ENCODE data around the gene KRTAP5-4.
"Not testable (repeated sequence)": the region's sequence is repeated elsewhere in the genome, so short reads cannot be mapped to it uniquely, and the experiment has no call there.

Gene KRTAP5-4

GRCh38 chr11:1586699-1587098, 35.2 kb downstream of the KRTAP5-4 start:
- no peak for DNase-seq (ENCODE audit: low spot score)

GRCh38 chr11:1584661-1585370, 37.1 kb downstream of the KRTAP5-4 start, which contains the start of gene KRTAP5-1:
KRTAP5-1 (minus strand) TSS chr11:1585283; CDS start chr11:1585249, 34 bp downstream.
- not testable (repeated sequence) for DNase-seq (ENCODE audit: low spot score)

More at GRCh38 chr11:1586699-1587098, 35.2 kb downstream of the KRTAP5-4 start:
- TF ChIP-seq CTCF (IDR thresholded peaks at IDR 0.05; ENCODE audit: extremely low read depth, missing control alignments) = no peak

- not testable (repeated sequence) for DNase-seq (ENCODE audit: low spot score)
Measured at GRCh38 chr11:1582909-1583308, 39.0 kb downstream of the KRTAP5-4 start.

GRCh38 chr11:1581976-1582375, 40.0 kb downstream of the KRTAP5-4 start:
- no peak for DNase-seq (ENCODE audit: low spot score)

GRCh38 chr11:1576825-1577224, 45.1 kb downstream of the KRTAP5-4 start:
- no peak for TF ChIP-seq CTCF (IDR thresholded peaks at IDR 0.05; ENCODE audit: extremely low read depth, missing control alignments)
- no peak for DNase-seq (ENCODE audit: low spot score)

More at GRCh38 chr11:1581976-1582375, 40.0 kb downstream of the KRTAP5-4 start:
- no peak for TF ChIP-seq CTCF (IDR thresholded peaks at IDR 0.05; ENCODE audit: extremely low read depth, missing control alignments)

- not testable (repeated sequence) for DNase-seq (ENCODE audit: low spot score)
Measured at GRCh38 chr11:1575756-1576155, 46.2 kb downstream of the KRTAP5-4 start.

- DNase-seq (ENCODE audit: low spot score) = no peak
- TF ChIP-seq CTCF (IDR thresholded peaks at IDR 0.05; ENCODE audit: extremely low read depth, missing control alignments) = no peak
Measured at GRCh38 chr11:1574933-1575242, 47.0 kb downstream of the KRTAP5-4 start.

GRCh38 chr11:1574238-1574932, 47.6 kb downstream of the KRTAP5-4 start:
- peak; percentile 88 for DNase-seq (ENCODE audit: low spot score)
- peak; percentile 95 for TF ChIP-seq CTCF (IDR thresholded peaks at IDR 0.05; ENCODE audit: extremely low read depth, missing control alignments)

GRCh38 chr11:1573903-1574237, 48.1 kb downstream of the KRTAP5-4 start:
- TF ChIP-seq CTCF (IDR thresholded peaks at IDR 0.05; ENCODE audit: extremely low read depth, missing control alignments) = no peak
- no peak for DNase-seq (ENCODE audit: low spot score)

Measured in GM20000 (cell line).